ENCODE results near the gene TSHZ3.

The TSHZ3 gene

DNA sequence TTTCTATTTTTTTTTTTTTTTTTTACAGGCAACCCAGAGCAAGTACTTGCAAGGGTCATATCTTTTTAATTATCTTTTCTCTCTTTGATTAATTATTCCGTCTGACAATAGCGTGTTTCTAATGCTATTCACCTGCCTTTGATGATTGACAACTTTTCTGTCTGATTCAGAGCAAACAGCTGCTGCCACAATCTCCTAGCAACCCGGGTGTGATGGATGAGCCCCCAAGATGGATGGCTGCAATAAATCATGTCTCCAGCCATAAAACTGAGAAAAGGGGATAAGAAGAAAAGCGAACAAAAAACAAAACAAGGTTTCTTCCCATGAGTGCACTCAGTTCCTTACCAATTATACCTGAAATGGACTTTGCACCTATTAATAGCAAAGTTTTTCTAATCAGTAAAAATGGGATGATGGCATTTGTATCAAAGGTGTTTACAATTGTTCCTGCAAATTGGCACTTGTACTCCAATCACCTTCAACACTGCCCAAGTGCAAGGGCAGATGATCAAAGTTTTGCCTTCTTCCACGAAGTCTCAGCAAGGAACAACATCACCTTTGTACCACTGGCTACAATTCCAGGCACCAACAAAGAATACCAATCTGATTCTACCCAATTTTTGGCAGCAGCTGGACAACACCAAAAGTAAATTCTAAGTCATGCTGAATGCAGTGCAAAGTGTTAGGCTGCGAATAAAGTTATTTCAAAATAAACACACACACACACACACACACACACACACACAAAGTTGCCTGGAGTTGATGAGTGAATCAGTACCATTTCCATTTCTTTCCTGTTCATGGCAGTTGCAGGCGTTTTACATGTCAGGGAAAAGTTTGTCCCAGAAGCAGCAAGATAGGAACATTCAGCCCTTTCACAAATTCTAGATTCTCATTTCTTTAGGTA is 12.0 kb downstream of the TSHZ3 start:
- DNase-seq, result no peak

DNA sequence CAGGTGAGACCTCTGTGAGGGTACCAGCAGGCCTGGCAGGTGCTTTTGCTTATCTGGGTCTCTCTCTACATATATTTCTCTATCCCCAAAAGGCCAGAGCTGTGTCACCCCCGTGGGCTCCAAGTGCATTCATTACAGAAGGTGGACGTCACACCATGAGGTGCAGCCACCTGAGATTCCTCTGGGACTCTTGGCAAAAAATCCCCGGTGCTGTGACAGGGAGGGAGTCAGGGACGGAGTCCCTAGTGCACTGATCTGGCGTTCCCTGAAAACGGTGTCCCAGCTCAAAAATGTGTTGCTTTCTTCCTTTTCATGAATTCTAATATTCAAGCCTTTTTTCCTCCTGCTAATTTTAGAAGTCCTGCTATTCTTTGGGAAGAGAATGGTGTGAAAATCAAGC is 13.5 kb downstream of the TSHZ3 start:
- no peak for DNase-seq

DNA sequence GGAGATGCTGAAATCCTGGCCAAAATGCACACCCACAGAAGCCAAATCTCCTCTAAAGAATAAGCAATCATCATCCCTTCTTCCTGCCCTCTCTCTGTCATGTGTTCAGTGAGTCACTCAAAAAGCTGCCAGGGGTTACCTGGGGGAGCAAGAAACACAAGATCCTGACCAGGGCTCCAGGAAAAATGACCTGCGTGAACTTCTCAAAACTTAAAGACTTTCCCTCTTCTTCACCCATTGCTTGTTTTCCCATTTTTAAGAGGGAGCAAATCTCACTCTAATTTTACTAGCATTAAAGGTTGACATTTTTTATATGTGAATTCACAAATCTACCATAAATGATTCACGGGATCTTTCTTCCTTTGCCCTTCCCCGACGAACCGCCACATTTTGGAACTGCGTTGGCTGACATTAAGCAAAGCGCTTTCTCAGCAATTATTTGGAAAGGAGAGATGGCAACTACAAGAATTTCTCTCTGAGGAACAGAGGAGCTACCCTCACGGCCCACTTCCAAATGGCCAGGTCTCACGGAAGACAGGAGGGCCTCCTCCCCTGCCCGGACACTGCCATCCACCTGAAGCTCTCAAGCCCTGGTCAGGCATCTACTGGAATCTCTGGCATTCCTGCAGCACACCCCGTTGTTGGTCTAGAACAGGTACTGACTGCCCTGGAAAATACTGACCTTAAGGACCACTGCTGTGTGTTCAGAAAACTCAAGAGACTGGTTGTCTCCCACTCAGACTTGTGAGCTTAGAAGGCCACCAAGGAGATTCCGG is 14.2 kb downstream of the TSHZ3 start:
- DNase-seq, result no peak

DNA sequence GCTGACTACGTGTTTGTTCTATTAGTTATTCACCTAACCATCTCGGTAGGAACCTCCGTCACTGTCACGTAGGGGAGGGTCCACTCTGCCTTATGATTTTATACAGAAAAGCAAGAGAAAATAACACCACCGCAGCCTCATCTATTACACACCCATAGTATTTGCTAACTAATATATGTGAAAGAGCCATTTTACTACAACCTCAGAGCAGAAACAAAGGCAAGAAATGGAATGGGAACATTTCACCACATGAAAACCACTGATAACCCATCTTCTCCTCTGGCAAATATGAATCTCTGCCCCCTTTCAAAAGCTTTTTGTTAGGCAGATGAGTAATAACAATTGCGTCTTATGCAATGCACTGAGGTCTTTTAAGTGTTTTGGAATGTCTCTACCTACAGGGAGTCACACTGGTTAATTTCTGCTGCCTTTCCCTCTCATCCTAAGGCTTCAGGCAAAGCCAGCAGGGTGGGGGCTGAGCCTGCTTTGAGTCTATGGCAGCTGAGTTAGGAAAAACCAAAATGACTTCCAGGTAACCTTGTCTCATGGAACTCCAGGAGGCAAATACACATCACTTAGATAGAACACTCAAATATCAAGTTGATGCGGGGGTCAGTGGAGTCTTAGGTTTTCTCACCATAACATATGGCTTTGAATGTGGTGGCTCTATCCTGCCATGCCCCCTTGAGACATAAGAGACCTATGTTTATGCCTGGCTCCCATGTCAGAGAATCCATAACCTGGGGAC is 15.0 kb downstream of the TSHZ3 start:
- DNase-seq, result no peak

DNA sequence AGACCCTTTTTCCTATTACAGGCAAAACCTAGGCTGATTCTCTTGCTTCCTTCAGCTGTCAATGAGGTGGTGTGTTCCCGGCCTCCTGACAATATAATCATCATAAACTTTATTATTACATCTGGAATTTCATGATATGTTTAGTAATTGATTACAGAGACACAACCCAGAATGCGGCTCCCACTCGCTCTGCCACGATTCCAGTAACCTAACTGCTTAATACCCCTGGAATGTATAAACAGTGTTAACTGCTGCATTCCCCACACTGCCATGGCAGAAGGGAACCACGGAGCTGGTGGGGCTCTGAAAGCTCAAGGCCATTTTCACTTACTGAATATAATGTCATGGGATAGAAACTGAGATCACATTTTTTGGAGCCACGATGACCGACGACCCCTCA is 17.1 kb downstream of the TSHZ3 start:
- DNase-seq, result no peak

DNA sequence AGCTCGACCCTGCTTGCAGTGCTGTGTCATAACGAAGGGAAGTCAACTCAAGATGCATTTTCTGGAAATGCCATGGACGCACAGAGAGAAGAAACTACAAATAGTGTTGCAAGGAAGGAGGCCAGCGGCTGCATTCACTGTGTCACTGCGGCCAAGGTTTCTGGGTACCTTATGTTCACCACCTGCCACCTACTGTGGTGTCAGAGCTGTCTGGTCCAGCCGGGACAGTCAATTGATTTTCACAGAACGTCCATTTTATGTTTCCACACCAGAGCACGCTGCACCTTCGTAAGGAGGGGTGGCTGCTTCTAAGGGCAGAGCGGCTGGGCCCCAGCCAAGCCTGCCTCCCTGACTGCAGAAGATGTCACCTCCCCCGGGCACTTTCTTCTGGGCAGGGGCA is 17.7 kb downstream of the TSHZ3 start:
- no peak for DNase-seq

DNA sequence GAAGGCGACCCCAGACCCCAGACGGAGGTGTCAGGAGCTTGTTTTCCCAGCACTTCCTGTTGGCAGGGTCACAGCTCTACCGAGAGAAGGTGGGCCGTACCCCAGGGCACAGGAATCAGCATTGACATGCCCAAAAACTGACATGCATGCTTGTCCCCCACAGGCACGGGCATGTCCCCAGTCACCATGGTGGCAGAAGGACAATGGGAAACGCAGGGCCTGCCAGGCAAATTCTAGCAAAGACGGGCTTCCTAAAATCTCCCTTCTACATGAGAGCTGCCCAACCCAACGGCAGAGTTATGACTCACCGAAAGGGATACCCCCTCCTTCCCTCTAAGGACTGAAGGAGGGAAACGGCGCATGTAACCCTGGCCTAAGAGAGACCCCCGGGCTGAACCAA is 18.5 kb downstream of the TSHZ3 start:
- no peak for DNase-seq

DNA sequence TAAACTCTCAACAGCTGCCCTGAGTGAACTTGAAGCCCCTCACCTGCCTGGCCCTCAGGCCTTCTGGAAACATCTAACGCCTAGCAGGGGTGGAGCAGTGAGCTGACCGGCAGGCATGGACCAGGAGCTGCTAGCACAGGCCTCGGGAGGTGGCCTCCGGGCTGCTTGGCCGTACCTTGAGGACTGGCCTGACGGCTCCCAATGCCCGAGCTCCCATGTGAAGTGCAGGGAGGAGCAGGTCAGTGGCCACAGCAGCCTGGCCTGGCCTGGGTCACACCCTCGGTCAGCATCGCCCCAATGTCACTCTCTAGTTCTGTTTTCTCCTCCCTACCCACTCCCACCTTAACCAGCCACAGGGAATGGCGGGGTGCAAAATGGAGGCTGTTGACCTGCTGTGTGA is 19.0 kb downstream of the TSHZ3 start:
- DNase-seq, result no peak

DNA sequence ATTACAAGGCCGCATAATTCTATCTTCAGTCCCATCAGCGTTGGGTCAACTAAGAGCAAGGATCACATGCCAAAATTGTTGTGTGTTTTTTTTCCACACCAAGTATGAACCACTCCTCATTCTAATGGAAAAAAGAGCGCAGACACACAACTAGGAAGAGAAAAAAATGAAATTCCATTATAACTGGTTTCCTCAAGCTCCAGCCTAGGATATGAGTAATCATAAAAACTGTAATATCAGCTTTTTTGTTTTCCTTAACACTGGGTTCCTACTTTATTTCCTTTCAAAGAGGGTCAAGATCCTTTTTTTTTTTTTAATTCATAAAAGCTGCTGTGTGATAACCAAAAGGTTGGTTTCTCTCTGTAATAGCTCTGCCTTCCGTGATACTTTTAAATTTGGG is 19.4 kb downstream of the TSHZ3 start:
- no peak for DNase-seq

DNA sequence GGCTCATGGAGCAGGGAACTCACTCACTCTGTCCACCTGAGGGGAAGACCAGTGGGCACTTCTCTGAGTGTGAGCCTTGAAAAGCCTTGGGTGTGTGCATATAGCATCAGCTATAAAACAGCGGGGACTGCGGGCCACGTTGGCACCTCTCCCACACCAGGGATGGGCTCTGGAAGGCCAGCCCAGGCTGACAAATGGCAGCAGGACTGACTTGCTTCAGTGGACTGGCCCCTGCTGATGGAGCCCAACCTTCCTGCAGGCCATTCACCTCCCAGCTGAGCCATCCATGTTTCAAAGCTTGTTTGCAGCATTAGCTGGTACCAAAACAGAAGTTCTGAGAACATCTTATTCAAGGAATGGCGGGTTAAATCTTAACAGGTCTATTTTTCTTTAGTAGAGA is 21.0 kb downstream of the TSHZ3 start:
- no peak for DNase-seq

DNA sequence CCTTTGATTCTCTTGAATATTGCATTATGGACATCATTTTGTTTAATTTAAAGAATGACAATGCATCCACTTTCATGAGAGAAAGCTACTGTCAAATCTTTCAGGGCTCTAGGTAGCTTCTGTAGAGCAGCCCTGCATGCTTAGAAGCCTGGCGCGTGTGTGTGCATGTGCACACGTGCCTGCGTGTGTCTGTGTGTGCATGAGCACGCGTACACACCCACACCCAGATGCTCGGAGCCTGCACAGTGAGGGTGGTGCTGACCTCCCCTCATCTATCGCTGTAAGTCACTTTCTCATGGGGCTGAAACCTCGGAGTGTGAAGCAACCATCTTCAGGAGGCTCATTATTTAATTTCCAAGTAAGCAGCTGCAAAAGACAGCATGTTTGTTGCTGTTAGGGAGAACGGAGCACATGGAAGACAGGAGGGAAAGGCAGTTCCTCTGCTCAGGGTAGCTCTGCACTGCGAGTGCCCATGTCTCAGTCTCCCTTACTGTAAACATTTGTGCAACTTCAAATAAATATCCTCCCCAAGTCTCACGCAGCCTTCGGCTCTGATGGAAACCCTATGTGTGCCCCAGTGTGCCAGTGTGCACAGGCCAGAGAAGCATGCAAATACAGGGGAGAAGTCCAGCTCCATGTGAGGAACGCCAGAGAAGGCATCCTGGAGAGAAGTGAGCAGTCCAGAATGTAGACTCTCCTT is 22.8 kb downstream of the TSHZ3 start:
- DNase-seq, result no peak

DNA sequence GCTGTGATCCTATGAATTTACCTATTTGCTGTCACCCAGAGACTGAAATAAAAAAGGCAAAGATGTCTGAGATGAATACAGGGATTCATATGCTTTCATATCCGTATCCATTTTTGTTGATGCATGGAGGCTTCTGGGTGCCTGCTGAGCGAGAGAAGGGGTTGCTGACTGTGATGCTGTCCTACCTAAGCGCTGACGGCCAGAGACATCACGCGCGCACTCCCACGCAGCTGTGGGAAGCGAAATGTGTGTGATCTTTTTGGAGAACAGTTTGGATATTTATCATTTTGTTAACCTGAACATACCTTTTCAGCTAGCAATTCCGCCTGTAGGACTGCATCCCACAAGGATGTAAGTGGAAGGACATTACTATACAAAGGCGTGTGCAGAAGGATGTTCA is 23.9 kb downstream of the TSHZ3 start:
- no peak for DNase-seq

DNA sequence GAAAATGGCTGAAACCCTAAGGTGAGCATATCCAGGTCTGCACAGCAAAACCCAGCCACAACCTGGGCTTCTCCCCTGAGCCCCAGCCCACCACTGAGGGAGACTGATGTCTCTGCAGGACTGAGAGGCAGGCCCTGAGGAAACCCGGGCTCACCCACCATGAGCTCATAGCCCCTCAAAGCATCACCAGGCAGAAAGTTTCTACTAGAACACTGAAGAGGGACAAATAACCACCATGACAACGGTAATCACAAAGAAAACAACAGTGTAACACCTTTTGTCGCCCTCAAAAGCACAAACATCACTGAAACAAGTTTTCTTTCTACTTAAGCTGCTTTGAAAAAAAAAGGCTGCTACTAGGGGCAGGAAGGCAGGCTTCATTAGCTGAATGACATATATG is 29.8 kb downstream of the TSHZ3 start:
- DNase-seq, result no peak

DNA sequence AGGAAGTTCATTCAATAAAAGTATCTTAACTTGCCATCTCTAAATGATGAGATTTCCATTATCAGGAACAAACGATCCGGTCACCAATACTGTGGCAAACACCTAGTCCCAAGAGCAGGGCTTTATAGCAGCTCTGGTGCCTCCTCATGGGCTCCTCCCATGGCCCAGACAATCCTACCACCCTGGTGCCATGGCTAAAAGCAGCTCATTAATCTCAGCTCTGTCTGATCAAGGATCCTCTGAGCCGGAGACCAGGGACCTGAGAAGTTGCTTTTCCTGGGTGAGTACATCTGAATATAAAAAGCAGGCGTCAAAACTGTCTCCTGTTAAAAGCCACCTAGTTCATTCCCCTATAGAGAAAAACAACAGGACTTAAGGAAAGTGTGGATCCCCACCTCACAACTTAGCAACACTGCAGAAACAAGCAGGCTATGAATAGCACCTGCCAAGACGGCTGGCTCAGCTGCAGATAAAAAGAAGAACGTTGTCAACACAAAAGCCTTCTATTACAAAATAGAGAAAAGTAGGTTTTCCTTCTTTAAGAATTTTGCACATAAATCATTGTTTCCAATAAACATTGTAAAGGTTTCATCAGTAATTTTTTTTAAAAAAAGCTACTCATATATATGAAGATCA is 30.3 kb downstream of the TSHZ3 start:
- no peak for DNase-seq

DNA sequence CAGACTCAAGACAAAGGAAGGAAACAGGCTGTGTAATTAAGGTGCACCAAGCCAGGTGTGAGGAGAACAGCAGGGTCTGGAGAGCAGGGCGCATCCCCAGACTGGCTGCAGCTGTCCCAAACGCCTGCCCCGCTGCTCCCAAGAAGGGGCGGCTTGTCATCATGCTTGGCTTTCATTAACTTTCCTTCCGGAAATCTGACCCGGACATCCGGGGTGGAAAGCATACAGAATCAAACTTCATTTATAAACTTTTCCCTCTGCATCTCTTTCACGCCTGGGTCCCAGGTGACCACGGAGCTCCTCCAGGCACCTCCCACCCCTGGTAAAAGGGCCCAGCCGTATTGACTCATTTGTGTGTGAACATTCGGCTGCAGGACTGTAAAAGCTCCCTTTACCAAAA is 31.7 kb downstream of the TSHZ3 start:
- no peak for DNase-seq

DNA sequence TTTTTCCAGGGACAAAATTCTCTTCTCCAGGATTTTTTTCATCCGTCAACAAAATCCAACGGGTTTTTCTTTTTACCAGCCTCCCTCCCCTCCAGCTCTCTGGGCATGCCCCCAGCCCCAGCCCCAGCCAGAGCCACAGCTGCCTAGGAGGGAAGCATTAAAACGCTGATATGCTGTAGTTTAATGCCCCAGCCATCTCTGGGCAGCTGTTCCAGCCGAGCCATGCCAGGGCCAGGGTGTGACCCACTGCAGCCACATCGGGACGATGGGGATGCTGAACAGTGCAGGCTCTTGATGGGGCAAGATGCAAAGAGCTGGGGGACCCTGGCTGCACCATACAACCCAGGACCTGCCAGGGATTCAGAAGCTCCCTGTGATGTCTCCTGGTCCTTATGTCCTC is 32.1 kb downstream of the TSHZ3 start:
- DNase-seq, result no peak

DNA sequence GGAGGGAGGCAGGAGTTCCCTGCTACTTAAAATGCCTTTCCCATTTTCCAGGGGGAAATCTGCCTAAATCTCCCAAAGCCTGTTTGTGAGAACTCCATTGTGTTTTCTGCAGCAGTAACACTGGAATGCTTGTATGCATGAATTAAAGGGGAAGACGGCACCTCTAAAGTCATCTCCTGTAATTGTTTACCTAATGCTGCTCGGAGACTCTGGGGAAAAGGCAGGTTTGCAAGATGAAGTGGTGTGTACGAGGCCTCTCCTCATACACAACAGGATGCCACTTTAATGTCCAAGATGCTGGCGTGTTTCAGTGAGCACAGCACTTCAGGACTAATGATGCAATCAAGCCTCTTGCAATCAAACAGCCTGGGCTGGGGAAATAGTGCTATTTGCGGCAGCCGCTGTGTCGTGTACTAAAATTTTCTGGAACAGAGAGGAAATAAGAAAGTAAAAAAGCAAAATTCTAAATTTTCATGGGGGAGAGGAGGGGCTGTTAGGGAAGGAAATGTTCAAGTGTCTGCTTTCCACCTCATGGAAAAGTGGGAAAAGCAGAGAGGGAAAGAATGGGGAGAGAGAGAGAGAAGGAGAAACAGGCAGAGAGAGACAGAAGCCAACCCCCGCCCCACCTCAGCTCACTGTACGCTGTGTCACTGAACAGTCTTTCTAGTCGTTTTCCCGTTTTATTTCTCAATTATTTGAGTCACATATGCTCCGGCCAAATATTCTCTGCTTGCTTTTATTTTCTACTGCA is 32.9 kb downstream of the TSHZ3 start:
- no peak for DNase-seq

DNA sequence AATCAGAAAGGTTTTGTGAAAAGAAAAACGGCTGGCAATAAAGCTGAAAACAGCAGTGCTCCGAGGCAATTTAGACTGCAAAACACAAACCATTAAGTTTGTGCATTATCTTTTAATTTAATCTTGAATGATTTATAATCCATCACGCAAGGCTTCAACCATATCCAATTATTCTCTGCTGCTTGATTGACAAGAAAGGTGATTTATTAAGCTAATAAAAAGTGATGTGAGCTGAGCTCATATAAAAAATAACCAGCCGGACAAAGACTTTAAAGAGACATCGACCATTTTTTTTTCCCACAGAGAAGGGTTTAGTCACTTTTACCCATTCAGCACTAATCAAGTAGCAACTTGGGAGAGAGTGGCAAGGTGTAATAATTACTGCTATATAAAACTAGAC is 33.6 kb downstream of the TSHZ3 start:
- no peak for DNase-seq

DNA sequence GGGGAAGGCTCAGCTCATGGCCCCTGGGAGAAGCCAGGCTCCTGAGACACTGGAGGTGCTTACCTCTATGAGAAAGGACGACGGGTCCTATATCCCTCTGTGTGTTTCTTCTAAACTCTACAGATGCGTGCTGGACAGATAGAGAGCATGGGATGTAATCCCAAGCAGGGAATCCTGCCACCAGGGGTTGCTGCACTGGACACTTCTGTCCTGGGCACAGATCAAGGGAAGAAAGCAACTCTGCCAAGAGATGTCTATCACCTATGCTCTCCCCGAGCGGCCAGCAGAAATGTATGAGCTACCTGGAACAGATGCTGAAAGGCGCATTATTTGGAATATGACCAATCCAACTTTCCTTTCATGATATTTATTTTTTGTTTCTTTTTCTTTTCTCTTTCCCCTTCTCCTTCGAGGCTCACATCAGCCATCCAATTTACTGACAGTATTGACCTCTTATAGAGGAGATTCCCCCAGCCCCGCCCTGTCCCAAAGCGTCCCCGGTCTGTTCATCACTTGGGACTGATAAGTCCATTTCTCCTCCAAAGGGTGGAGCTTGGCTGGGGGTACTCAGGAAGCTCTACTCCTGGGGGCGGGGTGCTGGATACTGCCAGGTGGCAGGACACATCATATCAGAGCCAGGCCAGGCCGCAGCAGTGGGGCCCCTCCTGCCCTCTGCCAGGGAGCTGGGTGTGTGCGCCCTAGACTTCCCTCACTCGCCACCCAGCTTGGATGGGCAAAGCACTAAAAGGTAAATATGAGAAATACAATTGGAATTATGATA is 34.2 kb downstream of the TSHZ3 start:
- DNase-seq, result no peak

DNA sequence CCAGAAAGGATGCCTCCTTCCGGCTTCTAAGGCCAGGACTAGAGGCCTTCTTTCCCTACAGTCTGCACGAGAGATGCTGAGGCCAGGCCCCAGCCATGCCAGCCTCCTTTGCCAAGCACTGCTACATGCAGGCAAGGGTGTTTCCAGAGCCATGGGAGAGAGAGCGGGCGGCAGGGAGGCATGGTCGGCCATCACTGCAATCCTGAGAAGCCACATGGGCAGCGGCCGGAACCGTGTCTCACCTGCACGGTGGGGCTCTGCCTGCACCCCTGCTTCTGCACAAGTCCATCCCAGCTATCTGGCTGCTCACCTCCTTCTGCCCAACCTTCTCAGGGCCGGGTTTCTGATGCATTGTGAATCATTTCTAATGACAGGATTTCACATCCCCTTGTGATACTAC is 35.1 kb downstream of the TSHZ3 start:
- DNase-seq, result no peak
